ENCODE data around the gene ASAP2.

Gene ASAP2

GRCh38 chr2:9373047-9373446, 166.4 kb downstream of the ASAP2 start:
- H3K4me3 ChIP-seq (ENCODE audit: low read depth, low read length, poor library complexity, severe bottlenecking), result no peak overlapping the region
- no peaks in the 10 kb centered on the region for H3K9me3 ChIP-seq (ENCODE audit: low read length)
- H3K36me3 ChIP-seq (ENCODE audit: insufficient read depth, low read length), result no peaks in the 10 kb centered on the region
- no peak overlapping the region for H2AFZ ChIP-seq (ENCODE audit: low read length)
- H4K20me1 ChIP-seq (ENCODE audit: insufficient read depth, low read length), result no peaks in the 10 kb centered on the region
- no peak overlapping the region for H3K9ac ChIP-seq (ENCODE audit: low read length)
- no peaks in the 10 kb centered on the region for H3K4me1 ChIP-seq (ENCODE audit: insufficient read depth, low read length, severe bottlenecking)
- H3K27ac ChIP-seq (ENCODE audit: low read depth, low read length, poor library complexity, severe bottlenecking), result no peak overlapping the region
- no peaks in the 10 kb centered on the region for H3F3A ChIP-seq (ENCODE audit: insufficient read depth, low read length)
- no peaks in the 10 kb centered on the region for H3K79me2 ChIP-seq (ENCODE audit: insufficient read depth, low read length)
- H3K4me2 ChIP-seq (ENCODE audit: low read length), result no peak overlapping the region
- no peaks in the 10 kb centered on the region; the same call in 1 of the 2 replicates for H3K27me3 ChIP-seq (ENCODE audit: insufficient read depth, low read length)
- TF ChIP-seq CTCF (IDR thresholded peaks at IDR 0.05; ENCODE audit: low read length) (no peak), EZH2 (IDR thresholded peaks at IDR 0.05; ENCODE audit: borderline replicate concordance, low read length) (no peak)
- no peaks in the 10 kb centered on the region for H3K9me2 ChIP-seq (ENCODE audit: low read depth, low read length)

GRCh38 chr2:9373476-9373875, 166.9 kb downstream of the ASAP2 start:
- no peaks in the 10 kb centered on the region for H3F3A ChIP-seq (ENCODE audit: insufficient read depth, low read length)
- H3K9me2 ChIP-seq (ENCODE audit: low read depth, low read length), result no peaks in the 10 kb centered on the region
- no peaks in the 10 kb centered on the region for H3K79me2 ChIP-seq (ENCODE audit: insufficient read depth, low read length)
- H3K4me3 ChIP-seq (ENCODE audit: low read depth, low read length, poor library complexity, severe bottlenecking), result no peak overlapping the region
- no peak overlapping the region for H3K27ac ChIP-seq (ENCODE audit: low read depth, low read length, poor library complexity, severe bottlenecking)
- no peaks in the 10 kb centered on the region for H3K4me1 ChIP-seq (ENCODE audit: insufficient read depth, low read length, severe bottlenecking)
- no peak overlapping the region for H3K9ac ChIP-seq (ENCODE audit: low read length)
- no peak overlapping the region for H3K4me2 ChIP-seq (ENCODE audit: low read length)
- no peak overlapping the region for H2AFZ ChIP-seq (ENCODE audit: low read length)
- H3K36me3 ChIP-seq (ENCODE audit: insufficient read depth, low read length), result no peaks in the 10 kb centered on the region
- no peaks in the 10 kb centered on the region for H3K9me3 ChIP-seq (ENCODE audit: low read length)
- H4K20me1 ChIP-seq (ENCODE audit: insufficient read depth, low read length), result no peaks in the 10 kb centered on the region
- no peak for TF ChIP-seq CTCF (IDR thresholded peaks at IDR 0.05; ENCODE audit: low read length)
- no peak for TF ChIP-seq EZH2 (IDR thresholded peaks at IDR 0.05; ENCODE audit: borderline replicate concordance, low read length)
- no peaks in the 10 kb centered on the region; the same call in 1 of the 2 replicates for H3K27me3 ChIP-seq (ENCODE audit: insufficient read depth, low read length)

- Histone ChIP-seq H2AFZ (ENCODE audit: low read length) (no peak overlapping the region), H3K4me1 (ENCODE audit: insufficient read depth, low read length, severe bottlenecking) (no peaks in the 10 kb centered on the region), H3K27me3 (ENCODE audit: insufficient read depth, low read length) (no peaks in the 10 kb centered on the region; the same call in 1 of the 2 replicates), H3F3A (ENCODE audit: insufficient read depth, low read length) (no peaks in the 10 kb centered on the region), H3K36me3 (ENCODE audit: insufficient read depth, low read length) (no peaks in the 10 kb centered on the region), H3K79me2 (ENCODE audit: insufficient read depth, low read length) (no peaks in the 10 kb centered on the region), H3K4me3 (ENCODE audit: low read depth, low read length, poor library complexity, severe bottlenecking) (no peak overlapping the region), H4K20me1 (ENCODE audit: insufficient read depth, low read length) (no peaks in the 10 kb centered on the region), H3K9me3 (ENCODE audit: low read length) (no peaks in the 10 kb centered on the region), H3K27ac (ENCODE audit: low read depth, low read length, poor library complexity, severe bottlenecking) (no peak overlapping the region), H3K9me2 (ENCODE audit: low read depth, low read length) (no peaks in the 10 kb centered on the region), H3K4me2 (ENCODE audit: low read length) (no peak overlapping the region), H3K9ac (ENCODE audit: low read length) (no peak overlapping the region)
- TF ChIP-seq CTCF (IDR thresholded peaks at IDR 0.05; ENCODE audit: low read length), result no peak
- TF ChIP-seq EZH2 (IDR thresholded peaks at IDR 0.05; ENCODE audit: borderline replicate concordance, low read length), result no peak
These were observed 167.6 kb downstream of the ASAP2 start for GRCh38 chr2:9374071-9374730.
